ENCODE data around the gene HOXB9. TPM values are rescaled to one million over a fixed set of nuclear protein-coding genes. Genes with fewer than 3 reads are reported as not detected.

Gene HOXB9
- total and polyA plus RNA-seq, 2 experiments from 2014 or later, result not detected

DNA sequence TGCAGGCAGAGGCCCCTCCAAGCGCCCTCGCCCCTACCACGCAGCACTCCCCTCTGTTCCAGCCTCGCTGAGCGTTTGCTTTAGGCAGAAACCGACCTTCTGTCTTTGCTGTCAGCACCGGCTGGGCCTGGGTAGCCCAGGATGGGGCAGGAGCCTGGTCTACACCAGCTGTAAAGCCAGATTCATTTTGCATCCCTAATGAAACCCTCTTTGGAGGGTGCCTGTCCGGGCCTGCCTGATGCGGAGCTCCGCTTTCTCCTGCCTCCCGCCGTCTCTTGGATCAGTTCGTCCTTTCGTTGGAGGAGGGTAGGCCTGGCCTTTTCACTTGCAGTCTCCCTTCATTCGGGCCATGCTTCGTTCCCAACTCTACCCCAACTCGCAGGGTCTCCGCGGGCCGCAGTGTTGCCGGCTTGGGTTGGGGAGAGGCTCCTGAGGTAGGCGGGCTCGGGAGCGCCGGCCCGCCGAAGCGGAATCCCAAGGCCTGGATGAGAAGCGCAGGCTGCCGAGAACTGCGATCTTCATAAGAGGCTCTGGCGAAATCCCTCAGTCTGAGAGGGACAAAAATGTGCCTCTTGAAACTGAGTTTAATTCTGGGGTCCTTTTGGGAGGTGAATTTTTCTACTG, 6.2 kb downstream of the HOXB9 start:
- no peak overlapping the region for H3K4me3 ChIP-seq
- H3K36me3 ChIP-seq, result no peaks in the 10 kb centered on the region
- TF ChIP-seq, protein P1, sequence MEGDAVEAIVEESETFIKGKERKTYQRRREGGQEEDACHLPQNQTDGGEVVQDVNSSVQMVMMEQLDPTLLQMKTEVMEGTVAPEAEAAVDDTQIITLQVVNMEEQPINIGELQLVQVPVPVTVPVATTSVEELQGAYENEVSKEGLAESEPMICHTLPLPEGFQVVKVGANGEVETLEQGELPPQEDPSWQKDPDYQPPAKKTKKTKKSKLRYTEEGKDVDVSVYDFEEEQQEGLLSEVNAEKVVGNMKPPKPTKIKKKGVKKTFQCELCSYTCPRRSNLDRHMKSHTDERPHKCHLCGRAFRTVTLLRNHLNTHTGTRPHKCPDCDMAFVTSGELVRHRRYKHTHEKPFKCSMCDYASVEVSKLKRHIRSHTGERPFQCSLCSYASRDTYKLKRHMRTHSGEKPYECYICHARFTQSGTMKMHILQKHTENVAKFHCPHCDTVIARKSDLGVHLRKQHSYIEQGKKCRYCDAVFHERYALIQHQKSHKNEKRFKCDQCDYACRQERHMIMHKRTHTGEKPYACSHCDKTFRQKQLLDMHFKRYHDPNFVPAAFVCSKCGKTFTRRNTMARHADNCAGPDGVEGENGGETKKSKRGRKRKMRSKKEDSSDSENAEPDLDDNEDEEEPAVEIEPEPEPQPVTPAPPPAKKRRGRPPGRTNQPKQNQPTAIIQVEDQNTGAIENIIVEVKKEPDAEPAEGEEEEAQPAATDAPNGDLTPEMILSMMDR (IDR thresholded peaks at IDR 0.05; ENCODE audit: low read depth, low read length), result no peak
- no peaks in the 10 kb centered on the region for H3K9me3 ChIP-seq (ENCODE audit: low read depth)
- peaks cover 7% of the 10 kb centered on the region for H3K4me1 ChIP-seq (ENCODE audit: low read depth)
- no peak for DNase-seq (ENCODE audit: low read depth in 1 of 2, low spot score in 1 of 2)
- H3K27me3 ChIP-seq, result peaks cover 100% of the 10 kb centered on the region
- H3K27ac ChIP-seq, result no peak overlapping the region

DNA sequence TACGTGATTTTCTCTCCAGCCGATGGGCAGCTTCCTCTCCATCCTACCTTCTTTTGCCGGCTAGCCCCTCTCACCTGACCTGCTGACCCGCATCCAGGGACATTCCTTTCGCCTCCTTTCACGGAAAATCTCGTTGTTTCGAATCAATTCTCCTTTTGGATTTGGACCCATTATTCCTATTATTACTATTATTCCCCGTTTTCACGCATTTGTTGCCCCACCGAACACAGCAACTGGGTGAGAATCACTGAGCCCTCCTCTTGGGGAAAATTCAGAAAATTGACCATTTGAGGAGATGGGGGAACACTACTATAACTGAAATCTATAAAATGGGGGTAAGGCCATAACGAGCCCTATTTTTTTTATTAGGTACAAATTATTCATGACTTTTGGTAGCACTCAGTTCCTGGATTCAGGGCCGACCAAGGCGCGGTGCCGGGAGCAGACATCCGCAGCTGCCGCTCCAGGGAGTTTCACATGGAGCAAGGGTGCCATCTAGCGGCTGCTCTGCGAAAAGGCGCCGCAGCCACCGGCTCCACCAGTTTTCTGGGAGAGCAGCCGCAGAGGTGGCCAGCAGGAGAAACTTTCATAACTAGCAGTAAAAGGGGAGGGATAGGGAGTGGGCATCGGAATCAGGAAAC, 7.8 kb downstream of the HOXB9 start:
- Histone ChIP-seq H3K36me3 (no peaks in the 10 kb centered on the region), H3K27me3 (peaks cover 100% of the 10 kb centered on the region), H3K4me1 (ENCODE audit: low read depth) (peaks cover 9% of the 10 kb centered on the region), H3K4me3 (no peak overlapping the region), H3K27ac (no peak overlapping the region), H3K9me3 (ENCODE audit: low read depth) (no peaks in the 10 kb centered on the region)
- TF ChIP-seq, protein P1 (IDR thresholded peaks at IDR 0.05; ENCODE audit: low read depth, low read length), result peak; percentile 95
- peak; percentile 87 to 90 for DNase-seq (ENCODE audit: low read depth in 1 of 2, low spot score in 1 of 2)

DNA sequence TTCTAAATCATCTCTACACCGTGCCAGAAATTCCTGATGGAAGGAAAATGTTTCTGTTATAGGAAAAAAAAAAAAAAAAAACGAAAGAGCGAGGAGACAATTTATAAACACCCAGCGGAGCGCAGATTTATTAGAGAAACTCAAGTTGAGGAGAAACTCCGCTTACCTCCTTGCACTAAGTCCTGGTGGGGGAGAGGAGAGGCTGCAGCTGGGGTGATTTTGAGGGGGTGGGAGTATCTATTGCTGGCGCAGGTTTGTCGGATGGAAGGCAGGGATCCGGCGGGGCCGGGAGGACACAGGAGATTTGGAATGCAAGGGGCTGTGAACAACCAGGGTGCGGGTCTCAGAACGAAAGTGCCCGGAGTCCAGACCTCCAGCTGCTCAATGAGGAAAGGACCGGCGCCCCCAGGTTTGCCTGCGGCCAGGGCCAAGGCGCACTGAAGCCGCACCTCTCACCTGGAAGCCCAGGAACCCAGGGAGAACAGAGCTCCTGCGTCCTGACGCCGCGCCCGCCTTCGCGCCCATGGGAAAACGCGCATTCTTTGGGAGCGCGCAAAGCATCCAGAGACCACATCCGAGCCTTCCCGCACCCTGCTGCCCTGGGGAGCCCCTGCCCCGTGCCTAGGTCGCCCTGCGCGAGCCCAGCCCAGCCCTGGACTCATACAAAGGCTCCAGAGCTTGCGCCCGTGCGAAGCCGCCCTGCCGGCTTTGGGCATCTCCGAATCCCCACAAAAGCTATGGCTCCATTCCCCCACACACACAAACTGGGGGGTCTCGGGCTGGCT, 8.5 kb downstream of the HOXB9 start:
- no peak overlapping the region for H3K27ac ChIP-seq
- H3K36me3 ChIP-seq, result no peaks in the 10 kb centered on the region
- DNase-seq (ENCODE audit: low read depth in 1 of 2, low spot score in 1 of 2), result no peak
- no peaks in the 10 kb centered on the region for H3K9me3 ChIP-seq (ENCODE audit: low read depth)
- H3K4me3 ChIP-seq, result no peak overlapping the region
- TF ChIP-seq, protein P1 (IDR thresholded peaks at IDR 0.05; ENCODE audit: low read depth, low read length), result no peak
- H3K27me3 ChIP-seq, result peaks cover 100% of the 10 kb centered on the region
- peaks cover 12% of the 10 kb centered on the region for H3K4me1 ChIP-seq (ENCODE audit: low read depth)

DNA sequence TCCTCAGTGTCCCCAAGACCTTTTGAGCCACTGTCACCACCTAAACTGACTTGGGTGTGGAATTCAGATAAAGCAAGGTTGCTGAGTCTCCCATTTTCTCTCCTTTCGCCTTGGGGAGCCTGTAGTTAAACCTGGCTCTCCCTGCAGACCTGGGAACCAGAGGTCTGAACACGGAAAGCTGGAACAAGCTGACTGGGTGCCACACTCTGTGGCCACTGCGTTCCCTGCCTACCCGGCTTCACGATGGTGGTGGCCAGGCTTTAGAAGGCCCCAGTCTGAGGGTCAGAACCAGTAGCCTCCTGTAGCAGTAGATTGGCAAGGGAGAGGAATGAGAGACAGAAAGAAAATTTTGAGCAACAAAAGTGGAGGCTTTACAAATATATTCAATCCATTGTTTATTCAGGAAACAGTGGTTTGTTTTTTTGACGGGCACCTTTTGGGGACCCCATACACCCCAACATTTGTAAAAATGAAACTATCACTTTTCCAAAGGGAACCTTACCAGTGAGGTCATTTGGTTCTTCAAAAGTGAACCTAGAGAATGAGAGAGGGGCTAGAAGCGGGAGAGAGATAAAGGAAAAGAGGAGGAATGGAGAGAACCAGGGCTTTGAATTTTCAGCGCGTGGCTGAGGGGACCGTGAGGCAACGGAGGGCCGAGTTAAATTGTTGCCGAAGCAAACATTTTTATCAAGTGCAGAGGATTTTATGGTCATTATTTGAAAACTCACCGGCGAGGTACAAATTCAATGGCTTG, 9.3 kb downstream of the HOXB9 start:
- peaks cover 12% of the 10 kb centered on the region for H3K4me1 ChIP-seq (ENCODE audit: low read depth)
- no peak overlapping the region for H3K4me3 ChIP-seq
- H3K9me3 ChIP-seq (ENCODE audit: low read depth), result no peaks in the 10 kb centered on the region
- H3K27ac ChIP-seq, result no peak overlapping the region
- no peak for DNase-seq (ENCODE audit: low read depth in 1 of 2, low spot score in 1 of 2)
- H3K36me3 ChIP-seq, result no peaks in the 10 kb centered on the region
- TF ChIP-seq, protein P1 (IDR thresholded peaks at IDR 0.05; ENCODE audit: low read depth, low read length), result no peak
- H3K27me3 ChIP-seq, result peaks cover 100% of the 10 kb centered on the region

DNA sequence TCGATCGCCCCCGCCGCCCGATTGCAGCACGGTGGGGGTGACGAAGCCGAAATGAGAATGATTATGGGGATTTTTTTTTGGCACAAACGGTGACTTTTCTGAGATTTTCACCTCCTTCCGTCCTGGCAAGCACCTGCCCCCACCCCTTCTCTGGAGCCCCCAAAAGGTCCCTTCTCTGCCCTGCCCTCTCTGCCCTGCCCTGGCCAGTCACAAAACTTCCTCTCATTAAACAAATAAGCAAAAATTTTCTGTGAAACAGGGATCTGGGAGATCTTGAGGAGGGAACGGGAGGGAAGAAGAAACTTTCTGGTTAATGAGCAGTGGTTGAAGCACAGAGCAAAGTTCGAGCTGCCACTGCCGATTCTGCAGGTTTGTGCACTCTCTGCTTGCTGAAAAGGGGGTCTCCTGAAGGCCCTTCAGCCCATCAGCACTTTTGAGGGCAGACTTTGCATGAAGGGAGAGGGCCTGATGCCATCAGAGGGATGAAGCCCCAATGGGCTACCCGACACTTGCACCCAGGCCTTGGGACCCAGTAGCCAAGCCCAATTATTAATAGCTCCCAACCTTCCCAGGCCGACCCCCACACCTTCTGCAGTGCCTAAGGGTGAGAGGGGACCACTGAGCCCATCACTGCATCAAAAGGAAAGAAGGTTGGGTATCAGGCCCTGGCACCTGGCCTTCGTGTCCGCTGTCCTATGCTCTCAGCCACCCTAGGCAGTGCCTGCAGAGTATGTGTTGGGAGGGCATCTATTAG, 10.0 kb downstream of the HOXB9 start:
- no peak overlapping the region for H3K4me3 ChIP-seq

More for the DNA sequence above, 10.0 kb downstream of the HOXB9 start:
- H3K27me3 ChIP-seq, result peaks cover 100% of the 10 kb centered on the region
- no peaks in the 10 kb centered on the region for H3K36me3 ChIP-seq
- TF ChIP-seq, protein P1 (IDR thresholded peaks at IDR 0.05; ENCODE audit: low read depth, low read length), result no peak
- H3K27ac ChIP-seq, result no peak overlapping the region
- H3K4me1 ChIP-seq (ENCODE audit: low read depth), result peaks cover 12% of the 10 kb centered on the region
- no peak for DNase-seq (ENCODE audit: low read depth in 1 of 2, low spot score in 1 of 2)
- no peaks in the 10 kb centered on the region for H3K9me3 ChIP-seq (ENCODE audit: low read depth)

Data from cardiac muscle cell (in vitro differentiated cells and primary cell).